Middle frontal gyrus (tissue), 1 donor: ENCODE results near the gene AHRR.
A peak's percentile ranks its signal among the peaks of the same experiment; 100 is the strongest.
"Not testable (repeated sequence)": the region's sequence is repeated elsewhere in the genome, so short reads cannot be mapped to it uniquely, and the experiment has no call there.

Source experiments
- DNase-seq: peaks from one replicate; pipeline ENCODE4 v3.0.0-alpha.2; 2015; ENCODE audit warnings: low spot score; ENCODE audit errors: extremely low spot score

The AHRR gene

GRCh38 chr5:472656-473550 lies 151.4 kb downstream of the AHRR start:
- peak; percentile 74 for DNase-seq

- no peak for DNase-seq
These were observed 152.2 kb downstream of the AHRR start for GRCh38 chr5:473551-474192.

- DNase-seq, result not testable (repeated sequence)
These were observed 152.8 kb downstream of the AHRR start for GRCh38 chr5:474232-474839.

GRCh38 chr5:474840-475661 lies 153.5 kb downstream of the AHRR start:
- DNase-seq, result no peak

- no peak for DNase-seq
These were observed 154.2 kb downstream of the AHRR start for GRCh38 chr5:475704-476101.

GRCh38 chr5:476102-476813 lies 154.7 kb downstream of the AHRR start:
- no peak for DNase-seq

GRCh38 chr5:476814-477175 lies 155.3 kb downstream of the AHRR start:
- DNase-seq, result no peak

GRCh38 chr5:477247-477646 lies 155.7 kb downstream of the AHRR start:
- no peak for DNase-seq

GRCh38 chr5:477871-478270 lies 156.4 kb downstream of the AHRR start:
- DNase-seq, result no peak

GRCh38 chr5:478369-478981 lies 157.0 kb downstream of the AHRR start:
- DNase-seq, result no peak

- no peak for DNase-seq
These were observed 157.5 kb downstream of the AHRR start for GRCh38 chr5:478982-479535.

- no peak for DNase-seq
These were observed 158.2 kb downstream of the AHRR start for GRCh38 chr5:479566-480319.

GRCh38 chr5:481347-481746 lies 159.8 kb downstream of the AHRR start:
- DNase-seq, result no peak

- no peak for DNase-seq
These were observed 160.5 kb downstream of the AHRR start for GRCh38 chr5:482021-482420.

- no peak for DNase-seq
These were observed 161.0 kb downstream of the AHRR start for GRCh38 chr5:482506-482905.

GRCh38 chr5:483011-483410 lies 161.5 kb downstream of the AHRR start:
- no peak for DNase-seq

- no peak for DNase-seq
These were observed 162.1 kb downstream of the AHRR start for GRCh38 chr5:483434-484140.

GRCh38 chr5:484556-484955 lies 163.0 kb downstream of the AHRR start:
- DNase-seq, result no peak
